Upper lobe of left lung (tissue), 4 donors: ENCODE measurements around the gene ARHGEF4.

ENCODE experiments used
- EP300 ChIP-seq, 4 donors: sonication (generic); formaldehyde crosslinking; IDR thresholded peaks; one replicate each; pipeline ENCODE4 v1.5.1; 2017; ENCODE audit warnings: antibody characterized with exemption in 4 of 4, control low read depth in 2 of 4
- POLR2A ChIP-seq, 4 donors: fragments of 450-650 bp; IDR thresholded peaks; one replicate each; pipeline ENCODE4 v1.5.1; 2016 to 2017; ENCODE audit warnings: antibody characterized with exemption in 4 of 4, mild to moderate bottlenecking in 2 of 4
- TF ChIP-seq, protein P1 (sequence below), 6 experiments: fragments of 450-650 bp in 4 of 6; fragments of 200-600 bp in 2 of 6; sonication (generic) in 2 of 6; IDR thresholded peaks; one replicate each; pipeline ENCODE4 v1.5.1; 2016 to 2019; ENCODE audit warnings: antibody characterized with exemption in 6 of 6

DNA sequence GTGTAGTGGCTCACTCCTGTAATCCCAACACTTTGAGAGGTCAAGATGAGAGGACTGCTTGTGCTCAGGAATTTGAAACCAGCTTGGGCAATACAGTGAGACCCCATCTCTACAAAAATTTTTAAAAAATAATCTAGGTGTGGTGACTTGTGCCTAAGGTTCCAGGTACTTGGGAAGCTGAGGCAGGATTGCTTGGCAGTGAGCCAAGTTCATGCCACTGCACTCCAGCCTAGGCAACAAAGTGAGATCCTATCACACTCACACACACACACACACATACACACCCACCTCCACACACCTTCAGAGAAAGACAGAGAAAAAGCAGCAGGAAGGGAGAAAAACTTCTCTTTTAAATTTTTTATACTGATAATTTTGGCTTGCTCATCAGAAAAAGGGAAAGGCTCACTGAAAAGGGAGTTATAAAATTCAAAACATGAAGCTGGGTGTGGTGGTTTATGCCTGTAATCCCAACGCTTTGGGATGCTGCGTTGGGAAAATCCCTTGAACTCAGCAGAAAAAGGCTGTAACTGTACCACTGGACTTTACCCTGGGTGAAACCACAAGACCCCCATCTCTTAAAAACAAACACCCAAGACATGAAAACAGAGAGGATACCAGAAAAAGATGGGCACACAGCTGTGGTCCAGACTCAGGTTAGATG, 230.9 kb downstream of the ARHGEF4 start:
- TF ChIP-seq, protein P1, sequence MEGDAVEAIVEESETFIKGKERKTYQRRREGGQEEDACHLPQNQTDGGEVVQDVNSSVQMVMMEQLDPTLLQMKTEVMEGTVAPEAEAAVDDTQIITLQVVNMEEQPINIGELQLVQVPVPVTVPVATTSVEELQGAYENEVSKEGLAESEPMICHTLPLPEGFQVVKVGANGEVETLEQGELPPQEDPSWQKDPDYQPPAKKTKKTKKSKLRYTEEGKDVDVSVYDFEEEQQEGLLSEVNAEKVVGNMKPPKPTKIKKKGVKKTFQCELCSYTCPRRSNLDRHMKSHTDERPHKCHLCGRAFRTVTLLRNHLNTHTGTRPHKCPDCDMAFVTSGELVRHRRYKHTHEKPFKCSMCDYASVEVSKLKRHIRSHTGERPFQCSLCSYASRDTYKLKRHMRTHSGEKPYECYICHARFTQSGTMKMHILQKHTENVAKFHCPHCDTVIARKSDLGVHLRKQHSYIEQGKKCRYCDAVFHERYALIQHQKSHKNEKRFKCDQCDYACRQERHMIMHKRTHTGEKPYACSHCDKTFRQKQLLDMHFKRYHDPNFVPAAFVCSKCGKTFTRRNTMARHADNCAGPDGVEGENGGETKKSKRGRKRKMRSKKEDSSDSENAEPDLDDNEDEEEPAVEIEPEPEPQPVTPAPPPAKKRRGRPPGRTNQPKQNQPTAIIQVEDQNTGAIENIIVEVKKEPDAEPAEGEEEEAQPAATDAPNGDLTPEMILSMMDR (IDR thresholded peaks at IDR 0.05): no peak
- TF ChIP-seq POLR2A (IDR thresholded peaks at IDR 0.05) (no peak), EP300 (IDR thresholded peaks at IDR 0.05) (no peak)
